NB4 (cell line): Measurements from ENCODE around the gene KRT10.

Experiments used
- DNase-seq: peaks from one replicate; pipeline ENCODE4 v3.0.0; 2010; ENCODE audit warnings: low read depth
- H3K4me3 ChIP-seq: one replicate; pipeline ENCODE4 v1.5.1; 2011; ENCODE audit warnings: mild to moderate bottlenecking, low read depth, low read length, moderate library complexity
- CTCF ChIP-seq: IDR thresholded peaks from one replicate; pipeline ENCODE4 v1.5.1; 2012; ENCODE audit warnings: low read depth, low read length
- MAX ChIP-seq: IDR thresholded peaks from 2 replicates; pipeline ENCODE4 v1.6.1; 2011; ENCODE audit warnings: low read depth, low read length
- MYC ChIP-seq: IDR thresholded peaks from 2 replicates; pipeline ENCODE4 v1.6.1; 2011; ENCODE audit warnings: low read depth, low read length
- POLR2A ChIP-seq: IDR thresholded peaks from 2 replicates; pipeline ENCODE4 v1.6.1; 2011; ENCODE audit warnings: mild to moderate bottlenecking; ENCODE audit not compliant: insufficient read length; ENCODE audit errors: extremely low read depth

KRT10 gene

GRCh38 chr17:40775945-40776344, 46.5 kb downstream of the KRT10 start:
- H3K4me3 ChIP-seq, result no peak overlapping the region
- DNase-seq, result no peak
- no peak for TF ChIP-seq CTCF

GRCh38 chr17:40772101-40772500, 50.3 kb downstream of the KRT10 start, which contains the start of gene KRT26:
KRT26 (minus strand) TSS chr17:40772201; CDS start chr17:40772113, 88 bp downstream.
- no peak within 1 kb of the TSS for H3K4me3 ChIP-seq
- TF ChIP-seq POLR2A (no peak), CTCF (no peak), MAX (no peak), MYC (no peak)
- DNase-seq, result no peak
